Astrocyte of the cerebellum (primary cell): ENCODE data around the gene PRELID3B.

Experiments
- DNase-seq: peaks from one replicate; pipeline ENCODE4 v3.0.0-alpha.2; 2011; ENCODE audit warnings: low read depth
- H3K4me3 ChIP-seq: 2 replicates; pipeline ENCODE4 v1.5.1; 2011; ENCODE audit warnings: mild to moderate bottlenecking, low read depth, low read length, moderate library complexity
- in situ Hi-C: cut with HindIII; loops from 2 replicates; pipeline ENCODE4 v1.10.0; 2017; ENCODE audit warnings: low sequenced_read_pairs
- TF ChIP-seq, protein P1 (sequence below): IDR thresholded peaks from 2 replicates; pipeline ENCODE4 v1.5.1; 2012; ENCODE audit warnings: low read length, low read depth, moderate library complexity, mild to moderate bottlenecking; ENCODE audit errors: missing control alignments

The PRELID3B gene

DNA sequence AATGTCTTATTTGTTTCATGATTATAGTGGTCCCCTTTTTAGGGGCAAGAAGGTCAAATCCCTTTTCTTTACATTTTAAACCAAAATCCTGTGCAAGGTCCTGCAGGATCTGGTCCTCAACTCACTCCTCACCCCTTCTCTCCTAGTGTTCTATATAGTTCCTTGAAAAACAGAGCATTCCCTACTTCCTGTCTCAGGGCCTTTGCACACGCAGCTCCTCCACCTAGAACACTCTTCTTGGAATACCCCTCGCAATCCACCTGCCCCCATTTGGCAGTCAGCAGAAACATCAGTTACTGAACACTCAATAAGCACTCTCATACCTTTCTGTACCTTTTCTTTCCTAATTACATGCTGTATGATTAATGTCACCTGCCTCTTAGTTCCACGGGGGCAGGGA, 7.2 kb downstream of the PRELID3B start:
- no peak for DNase-seq
- TF ChIP-seq, protein P1, sequence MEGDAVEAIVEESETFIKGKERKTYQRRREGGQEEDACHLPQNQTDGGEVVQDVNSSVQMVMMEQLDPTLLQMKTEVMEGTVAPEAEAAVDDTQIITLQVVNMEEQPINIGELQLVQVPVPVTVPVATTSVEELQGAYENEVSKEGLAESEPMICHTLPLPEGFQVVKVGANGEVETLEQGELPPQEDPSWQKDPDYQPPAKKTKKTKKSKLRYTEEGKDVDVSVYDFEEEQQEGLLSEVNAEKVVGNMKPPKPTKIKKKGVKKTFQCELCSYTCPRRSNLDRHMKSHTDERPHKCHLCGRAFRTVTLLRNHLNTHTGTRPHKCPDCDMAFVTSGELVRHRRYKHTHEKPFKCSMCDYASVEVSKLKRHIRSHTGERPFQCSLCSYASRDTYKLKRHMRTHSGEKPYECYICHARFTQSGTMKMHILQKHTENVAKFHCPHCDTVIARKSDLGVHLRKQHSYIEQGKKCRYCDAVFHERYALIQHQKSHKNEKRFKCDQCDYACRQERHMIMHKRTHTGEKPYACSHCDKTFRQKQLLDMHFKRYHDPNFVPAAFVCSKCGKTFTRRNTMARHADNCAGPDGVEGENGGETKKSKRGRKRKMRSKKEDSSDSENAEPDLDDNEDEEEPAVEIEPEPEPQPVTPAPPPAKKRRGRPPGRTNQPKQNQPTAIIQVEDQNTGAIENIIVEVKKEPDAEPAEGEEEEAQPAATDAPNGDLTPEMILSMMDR: no peak
- in situ Hi-C loops: no loop called here
- H3K4me3 ChIP-seq: no peak overlapping the region

DNA sequence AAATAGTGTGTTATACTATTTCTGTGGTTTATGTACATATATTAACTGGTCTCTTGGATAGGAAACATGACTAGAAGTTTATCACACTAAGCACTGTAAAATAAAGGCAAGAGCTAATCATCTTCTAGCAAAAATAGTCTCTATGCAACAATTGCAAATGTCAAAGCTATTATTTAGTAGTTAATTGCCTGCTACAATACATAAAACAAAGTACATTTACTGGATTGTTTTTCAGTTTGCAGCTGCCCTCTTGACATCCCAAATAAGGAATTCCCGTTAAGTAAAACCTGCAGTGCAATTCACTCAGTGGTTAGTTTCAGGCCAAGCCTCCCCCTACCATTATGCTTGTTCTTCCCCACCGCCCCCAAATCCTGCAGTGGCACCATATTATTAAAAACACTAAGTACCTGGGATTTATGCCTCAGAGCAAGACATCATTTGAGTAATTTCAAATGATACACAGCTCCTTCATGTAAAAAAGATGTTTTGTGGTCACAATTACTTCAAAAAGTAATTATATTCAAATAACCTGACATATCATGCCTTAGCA, 8.9 kb downstream of the PRELID3B start:
- in situ Hi-C loops: no loop called here
- no peak overlapping the region for H3K4me3 ChIP-seq
- DNase-seq: no peak
- TF ChIP-seq, protein P1: no peak

DNA sequence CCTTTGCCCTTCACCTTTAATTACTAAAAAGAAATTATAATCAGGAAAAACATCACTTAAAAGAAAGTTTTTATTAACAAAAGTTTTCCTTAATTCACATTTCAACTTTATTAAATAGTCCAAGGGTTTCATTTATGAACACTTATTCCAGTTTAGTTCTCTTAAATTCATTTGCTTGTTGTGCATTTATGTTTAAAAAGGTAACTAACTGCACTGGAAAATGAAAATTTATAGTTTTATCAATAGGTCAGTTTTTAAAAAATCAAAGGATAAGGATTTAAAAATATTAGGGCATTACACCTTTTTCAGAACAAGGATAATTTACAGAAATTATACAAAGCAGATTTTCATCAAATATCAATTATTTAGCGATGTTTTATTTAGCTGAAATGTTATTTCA, 9.5 kb downstream of the PRELID3B start:
- TF ChIP-seq, protein P1: no peak
- DNase-seq: no peak
- in situ Hi-C loops: no loop called here
- H3K4me3 ChIP-seq: peak overlapping the region; percentile 80

DNA sequence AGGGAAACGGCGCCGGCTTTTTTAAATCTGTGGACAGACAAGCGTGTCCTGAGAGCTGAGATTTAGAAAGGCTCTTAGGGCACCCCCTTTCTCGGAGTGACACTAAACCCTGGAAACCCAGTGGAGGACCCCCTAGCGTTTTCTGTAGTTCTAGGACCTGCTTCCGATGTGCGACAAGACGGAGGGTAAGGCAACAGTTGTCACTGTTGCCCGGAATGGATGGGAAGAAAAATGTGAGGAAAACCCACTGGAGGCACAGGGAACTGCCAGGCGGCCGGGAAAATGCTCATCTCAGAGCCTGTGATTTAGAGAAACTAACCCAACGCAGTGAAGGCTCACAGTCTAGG, 9.9 kb downstream of the PRELID3B start:
- no peak for DNase-seq
- peak overlapping the region; percentile 80 for H3K4me3 ChIP-seq
- in situ Hi-C loops: no loop called here
- TF ChIP-seq, protein P1: peak; percentile 18

DNA sequence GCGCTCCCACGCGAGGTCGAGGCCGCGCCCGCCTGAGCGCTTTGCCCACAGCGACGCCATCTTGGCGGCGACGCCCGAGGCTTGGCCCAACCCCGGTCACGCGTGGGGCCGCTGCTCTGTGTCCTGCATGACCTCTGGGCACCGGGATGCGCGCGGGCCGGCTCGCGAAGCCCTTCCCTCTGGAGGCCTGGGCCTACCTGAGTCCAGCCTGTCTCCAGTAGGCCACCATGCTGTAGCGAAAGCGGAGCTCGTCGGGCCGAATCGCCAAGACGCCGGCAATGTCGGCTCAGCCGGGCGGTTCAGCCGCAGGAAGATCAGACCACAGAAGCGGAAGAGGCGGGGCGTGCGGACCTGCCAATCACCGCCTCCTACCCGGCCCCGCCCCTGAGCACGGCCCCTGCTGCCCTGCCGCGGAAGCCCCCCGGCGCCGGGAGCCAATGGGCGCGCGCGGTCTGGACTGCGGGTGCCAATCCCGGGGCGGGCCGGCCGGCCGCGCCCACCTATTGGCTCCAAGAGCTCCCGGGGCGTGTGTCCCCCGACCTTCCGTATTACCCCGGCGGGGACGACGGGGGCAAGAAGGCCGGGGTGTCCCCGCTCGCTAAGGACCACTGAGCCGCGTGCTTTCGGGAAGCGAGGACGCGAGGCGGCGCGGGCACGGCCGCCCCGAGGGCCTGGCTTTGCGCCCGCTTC, 10.4 kb downstream of the PRELID3B start, which contains the start of gene ATP5F1E:
Gene ATP5F1E (minus strand): TSS at position 313 of the 690 bp plus-strand sequence. CDS start 84 bp downstream, at position 229.
- peak within 1 kb of the TSS; percentile 80 for H3K4me3 ChIP-seq
- in situ Hi-C loops: no loop called here
- DNase-seq: peak; percentile 76
- TF ChIP-seq, protein P1: no peak

DNA sequence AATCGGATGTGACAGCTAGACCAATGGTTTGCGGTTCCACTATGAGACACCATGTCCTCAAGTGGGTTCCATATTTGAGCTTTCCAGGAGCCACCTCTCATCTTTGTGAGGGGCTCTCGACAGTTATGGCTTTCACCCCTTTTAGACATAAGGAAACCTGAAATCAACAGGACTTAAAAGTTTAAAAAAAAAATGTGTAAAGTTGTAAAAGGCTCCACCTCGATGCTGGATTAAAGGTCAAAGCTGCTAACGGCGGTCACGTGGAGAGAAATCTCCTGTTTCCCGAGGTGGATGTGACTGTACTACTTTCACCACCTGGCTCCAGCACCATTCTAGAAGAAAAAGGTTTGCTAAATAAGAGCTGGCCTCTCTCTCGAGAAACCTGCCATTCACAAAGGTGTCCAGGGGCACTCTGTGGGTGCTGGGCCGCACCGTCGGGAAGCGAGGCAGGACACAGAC, 11.0 kb downstream of the PRELID3B start:
- no peak for DNase-seq
- in situ Hi-C loops: no loop called here

More for the DNA sequence above, 11.0 kb downstream of the PRELID3B start:
- peak overlapping the region; percentile 80 for H3K4me3 ChIP-seq
- TF ChIP-seq, protein P1: no peak
